GM12878 (cell line): ENCODE results near the gene TRAPPC12. TPM values are rescaled to one million over a fixed set of nuclear protein-coding genes. Genes with fewer than 3 reads are reported as not detected.

Experiments used
- BHLHE40 ChIP-seq, 2 experiments: fragments of 450-650 bp in 1 of 2; IDR thresholded peaks; 2 replicates each; pipeline ENCODE4 v1.6.1; 2011 to 2017; ENCODE audit warnings: low read depth in 2 of 2, borderline replicate concordance in 1 of 2, improper control_type of control experiment in 1 of 2, low read length in 1 of 2, mild to moderate bottlenecking in 1 of 2
- E2F8 ChIP-seq: fragments of 450-650 bp; IDR thresholded peaks from 2 replicates; pipeline ENCODE4 v1.6.1; 2018; ENCODE audit warnings: mild to moderate bottlenecking, low read depth, moderate library complexity; ENCODE audit not compliant: partially characterized antibody
- GATAD2B ChIP-seq: fragments of 450-650 bp; conservative IDR thresholded peaks from 2 replicates; pipeline ENCODE4 v1.6.1; 2017; ENCODE audit warnings: low read depth, mild to moderate bottlenecking, moderate library complexity
- HDAC6 ChIP-seq: fragments of 200-600 bp; sonication (generic); IDR thresholded peaks from one replicate; pipeline ENCODE4 v1.8.0; 2017; ENCODE audit warnings: antibody characterized with exemption; ENCODE audit not compliant: unreplicated experiment
- LARP7 ChIP-seq: fragments of 450-650 bp; IDR thresholded peaks from 2 replicates; pipeline ENCODE4 v1.6.1; 2017; ENCODE audit warnings: mild to moderate bottlenecking
- SREBF1 ChIP-seq: IDR thresholded peaks from 2 replicates; pipeline ENCODE4 v1.6.1; 2012; ENCODE audit warnings: mild to moderate bottlenecking, low read length
- SUZ12 ChIP-seq: fragments of 200-600 bp; sonication (generic); IDR thresholded peaks from one replicate; pipeline ENCODE4 v1.6.1; 2018; ENCODE audit warnings: antibody characterized with exemption, mild to moderate bottlenecking; ENCODE audit not compliant: unreplicated experiment
- USF1 ChIP-seq: IDR thresholded peaks from 2 replicates; pipeline ENCODE4 v1.6.1; 2011; ENCODE audit warnings: borderline replicate concordance, low read depth, mild to moderate bottlenecking, moderate library complexity, mixed read lengths, low read length; ENCODE audit not compliant: insufficient read depth; ENCODE audit errors: extremely low read length
- WRNIP1 ChIP-seq: IDR thresholded peaks from 2 replicates; pipeline ENCODE4 v1.6.1; 2011; ENCODE audit warnings: low read depth, low read length, improper control_type of control experiment, borderline replicate concordance
- ZNF217 ChIP-seq: fragments of 450-650 bp; IDR thresholded peaks from 2 replicates; pipeline ENCODE4 v1.6.1; 2017; ENCODE audit warnings: antibody characterized with exemption, mild to moderate bottlenecking
- ZNF274 ChIP-seq: IDR thresholded peaks from one replicate; pipeline ENCODE4 v1.8.0; 2011; ENCODE audit not compliant: insufficient read length, insufficient read depth
- polyA plus RNA-seq, 11 experiments: library from polyadenylated mRNA; depleted of rRNA in 4 of 11; unstranded in 6 of 11; stranded (reverse) in 5 of 11; fragments of >200 nt; fragmentation: Nextera tagmentation in 4 of 11; fragmentation: Illumina TruSeq in 1 of 11; extraction: Ambion mirVana in 4 of 11; extraction: Trizol in 1 of 11; gene quantifications; 1 replicate in 1 of 11; 2 replicates in 10 of 11; pipeline versions ENCODE4 v1.2.1 to v1.2.3, GENCODE V29; 2011 to 2016; ENCODE audit warnings: inconsistent platforms in 2 of 11, missing spikeins in 2 of 11, low read depth in 1 of 11
- total RNA-seq, 4 experiments: library from RNA; depleted of rRNA in 3 of 4; stranded (reverse); fragments of >200 nt in 3 of 4; fragmentation: Illumina TruSeq in 1 of 4; extraction: Trizol in 1 of 4; gene quantifications; 2 replicates each; pipeline versions ENCODE4 v1.2.1 to v1.2.3, GENCODE V29; 2013 to 2021
- TF ChIP-seq, protein P1 (sequence below): fragments of 450-650 bp; IDR thresholded peaks from 2 replicates; pipeline ENCODE4 v1.6.1; 2017; ENCODE audit warnings: mild to moderate bottlenecking, moderate library complexity

The TRAPPC12 gene
- total and polyA plus RNA-seq, 10 of the 15 experiments (the other 5 are each of a cell fraction or from before 2014, with no cell fraction given), result 8.6 to 77.1 (median 37.4) TPM

- TF ChIP-seq USF1, result no peak
- TF ChIP-seq, protein P1, sequence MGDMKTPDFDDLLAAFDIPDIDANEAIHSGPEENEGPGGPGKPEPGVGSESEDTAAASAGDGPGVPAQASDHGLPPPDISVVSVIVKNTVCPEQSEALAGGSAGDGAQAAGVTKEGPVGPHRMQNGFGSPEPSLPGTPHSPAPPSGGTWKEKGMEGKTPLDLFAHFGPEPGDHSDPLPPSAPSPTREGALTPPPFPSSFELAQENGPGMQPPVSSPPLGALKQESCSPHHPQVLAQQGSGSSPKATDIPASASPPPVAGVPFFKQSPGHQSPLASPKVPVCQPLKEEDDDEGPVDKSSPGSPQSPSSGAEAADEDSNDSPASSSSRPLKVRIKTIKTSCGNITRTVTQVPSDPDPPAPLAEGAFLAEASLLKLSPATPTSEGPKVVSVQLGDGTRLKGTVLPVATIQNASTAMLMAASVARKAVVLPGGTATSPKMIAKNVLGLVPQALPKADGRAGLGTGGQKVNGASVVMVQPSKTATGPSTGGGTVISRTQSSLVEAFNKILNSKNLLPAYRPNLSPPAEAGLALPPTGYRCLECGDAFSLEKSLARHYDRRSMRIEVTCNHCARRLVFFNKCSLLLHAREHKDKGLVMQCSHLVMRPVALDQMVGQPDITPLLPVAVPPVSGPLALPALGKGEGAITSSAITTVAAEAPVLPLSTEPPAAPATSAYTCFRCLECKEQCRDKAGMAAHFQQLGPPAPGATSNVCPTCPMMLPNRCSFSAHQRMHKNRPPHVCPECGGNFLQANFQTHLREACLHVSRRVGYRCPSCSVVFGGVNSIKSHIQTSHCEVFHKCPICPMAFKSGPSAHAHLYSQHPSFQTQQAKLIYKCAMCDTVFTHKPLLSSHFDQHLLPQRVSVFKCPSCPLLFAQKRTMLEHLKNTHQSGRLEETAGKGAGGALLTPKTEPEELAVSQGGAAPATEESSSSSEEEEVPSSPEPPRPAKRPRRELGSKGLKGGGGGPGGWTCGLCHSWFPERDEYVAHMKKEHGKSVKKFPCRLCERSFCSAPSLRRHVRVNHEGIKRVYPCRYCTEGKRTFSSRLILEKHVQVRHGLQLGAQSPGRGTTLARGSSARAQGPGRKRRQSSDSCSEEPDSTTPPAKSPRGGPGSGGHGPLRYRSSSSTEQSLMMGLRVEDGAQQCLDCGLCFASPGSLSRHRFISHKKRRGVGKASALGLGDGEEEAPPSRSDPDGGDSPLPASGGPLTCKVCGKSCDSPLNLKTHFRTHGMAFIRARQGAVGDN, result peak; percentile 66
- no peak for TF ChIP-seq ZNF217
- peak; percentile 75; the same call in 1 of the 2 replicates for TF ChIP-seq GATAD2B
- no peak for TF ChIP-seq HDAC6
- no peak for TF ChIP-seq E2F8
- no peak for TF ChIP-seq ZNF274
- no peak for TF ChIP-seq SUZ12
- TF ChIP-seq BHLHE40 (IDR thresholded peaks at IDR 0.05; ENCODE audit: borderline replicate concordance in 1 of 2, low read depth in 2 of 2, low read length in 1 of 2), result peak; percentile 87 to 95; a peak in 3 of 4 replicates
- no peak for TF ChIP-seq WRNIP1
- TF ChIP-seq SREBF1, result no peak
- TF ChIP-seq LARP7, result peak; percentile 88
These were observed 140.0 kb downstream of the TRAPPC12 start, which contains the start of gene ADI1 (continued) for GRCh38 chr2:3519255-3520205.
